Dendritic cell treated with granulocyte-macrophage colony-stimulating factor and Interleukin-4, amounts not matched to agents 40 ng/mL and 50 ng/mL, for 4 days (primary cell): ENCODE results near the gene DDX28.

Source experiments
- H3K27ac Mint-ChIP-seq: one replicate; pipeline ENCODE4 v1.8.0; 2022; ENCODE audit warnings: mild to moderate bottlenecking, mixed read lengths
- H3K27me3 Mint-ChIP-seq: one replicate; pipeline ENCODE4 v1.8.0; 2022; ENCODE audit warnings: mild to moderate bottlenecking, mixed read lengths
- H3K36me3 Mint-ChIP-seq: one replicate; pipeline ENCODE4 v1.8.0; 2022; ENCODE audit warnings: low read depth, mixed read lengths
- H3K4me1 Mint-ChIP-seq: one replicate; pipeline ENCODE4 v1.8.0; 2022; ENCODE audit warnings: low read depth, mixed read lengths
- H3K4me3 Mint-ChIP-seq: one replicate; pipeline ENCODE4 v1.8.0; 2022; ENCODE audit warnings: mild to moderate bottlenecking, moderate library complexity, mixed read lengths
- H3K9me3 Mint-ChIP-seq: one replicate; pipeline ENCODE4 v1.8.0; 2022; ENCODE audit warnings: mixed read lengths
- intact Hi-C: fragments of 100-400 bp; cut with micrococcal nuclease; formaldehyde crosslinking; loops from one replicate; pipeline ENCODE4 v1.15.0; 2022

DDX28 gene

GRCh38 chr16:68022728-68023537 is at the start of gene DDX28, which contains the start of gene DUS2:
DDX28 (minus strand) TSS chr16:68023232; CDS start chr16:68023202, 30 bp downstream.
DUS2 (plus strand) TSS chr16:68023284; CDS start chr16:68038024, 14,740 bp downstream.
- Mint-ChIP-seq H3K4me3 (peak within 1 kb of the TSS; percentile 90), H3K4me1 (peaks cover 27% of the 10 kb centered on the region)
- intact Hi-C loops: loop anchor here (1.0 to 2.0 kb wide), 2 partner anchors 22 to 30 kb away; no protein-coding TSS in a partner anchor

GRCh38 chr16:68072038-68072695 is 49.1 kb upstream of the DDX28 start:
- Mint-ChIP-seq H3K9me3 (no peaks in the 10 kb centered on the region), H3K4me1 (peaks cover 56% of the 10 kb centered on the region), H3K36me3 (peaks cover 92% of the 10 kb centered on the region), H3K4me3 (no peak overlapping the region), H3K27ac (no peak overlapping the region), H3K27me3 (no peaks in the 10 kb centered on the region)
- intact Hi-C loops: no loop called here

More at GRCh38 chr16:68022728-68023537, at the start of gene DDX28, which contains the start of gene DUS2:
- Mint-ChIP-seq H3K9me3 (no peaks in the 10 kb centered on the region), H3K27me3 (no peaks in the 10 kb centered on the region), H3K36me3 (peaks cover 56% of the 10 kb centered on the region), H3K27ac (peak within 1 kb of the TSS; percentile 92)

GRCh38 chr16:68071518-68071901 is 48.5 kb upstream of the DDX28 start:
- intact Hi-C loops: no loop called here
- Mint-ChIP-seq H3K4me3 (no peak overlapping the region), H3K27ac (no peak overlapping the region), H3K27me3 (no peaks in the 10 kb centered on the region), H3K9me3 (no peaks in the 10 kb centered on the region), H3K4me1 (peaks cover 52% of the 10 kb centered on the region), H3K36me3 (peaks cover 90% of the 10 kb centered on the region)

DNA sequence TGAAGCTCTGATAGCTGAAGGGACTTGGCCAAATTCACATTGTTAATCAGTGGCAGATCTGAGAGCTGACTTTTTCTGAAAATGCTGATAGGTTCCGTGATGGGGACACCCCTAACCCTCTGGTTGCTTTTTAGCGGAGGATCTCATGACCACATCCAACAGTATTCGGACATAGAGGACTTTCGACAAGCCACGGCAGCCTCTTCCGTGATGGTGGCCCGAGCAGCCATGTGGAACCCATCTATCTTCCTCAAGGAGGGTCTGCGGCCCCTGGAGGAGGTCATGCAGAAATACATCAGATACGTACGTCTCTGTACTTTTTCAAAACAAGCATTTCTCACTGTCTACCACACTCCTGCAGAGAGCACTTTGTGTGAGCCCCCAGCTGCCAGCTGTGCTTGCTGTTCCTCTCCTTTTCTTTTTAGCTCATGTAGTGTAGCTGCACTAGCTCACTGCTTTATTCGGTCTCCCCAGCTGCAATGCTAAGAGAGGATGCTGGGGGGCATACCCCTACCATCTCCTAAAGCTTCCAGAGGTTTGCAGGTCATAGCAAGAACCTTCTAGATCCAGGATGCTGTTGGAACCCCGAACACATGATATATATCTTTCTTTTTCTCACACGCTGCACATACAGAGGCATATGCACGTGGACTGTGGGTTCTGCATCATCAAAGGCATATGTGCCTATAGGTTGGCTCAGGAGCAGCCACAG is 47.9 kb upstream of the DDX28 start:
- intact Hi-C loops: no loop called here
- Mint-ChIP-seq H3K27ac (peak overlapping the region; percentile 55), H3K4me1 (peaks cover 47% of the 10 kb centered on the region), H3K4me3 (no peak overlapping the region), H3K36me3 (peaks cover 90% of the 10 kb centered on the region), H3K9me3 (no peaks in the 10 kb centered on the region), H3K27me3 (no peaks in the 10 kb centered on the region)

DNA sequence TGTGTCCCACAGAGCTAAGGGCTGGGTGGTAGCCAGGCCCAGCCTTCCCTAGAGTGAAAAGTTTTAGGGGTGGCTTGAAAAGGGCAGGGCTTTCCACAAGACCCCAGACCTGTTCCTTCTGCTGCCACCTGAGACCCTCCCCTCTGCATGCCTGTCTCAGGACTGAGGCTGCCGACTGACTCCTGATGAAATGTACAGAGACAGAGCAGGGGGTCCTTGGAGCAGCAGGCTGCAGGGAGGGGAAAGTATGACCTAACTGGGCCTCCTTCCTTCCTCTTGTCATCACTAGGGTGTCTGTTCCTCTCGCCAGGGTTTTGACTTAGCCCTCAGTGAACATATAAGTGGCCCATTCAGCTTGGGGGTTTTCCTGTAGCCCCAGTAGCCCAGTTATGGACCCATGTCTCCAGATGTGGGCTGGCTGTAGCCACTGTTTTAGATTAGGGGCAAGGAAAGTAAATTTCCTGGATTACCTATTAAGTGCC is 47.3 kb upstream of the DDX28 start:
- peaks cover 40% of the 10 kb centered on the region for H3K4me1 Mint-ChIP-seq
- peak overlapping the region; percentile 55 for H3K27ac Mint-ChIP-seq
- H3K36me3 Mint-ChIP-seq: peaks cover 90% of the 10 kb centered on the region
- H3K27me3 Mint-ChIP-seq: no peaks in the 10 kb centered on the region
- no peak overlapping the region for H3K4me3 Mint-ChIP-seq
- no peaks in the 10 kb centered on the region for H3K9me3 Mint-ChIP-seq
- intact Hi-C loops: no loop called here

DNA sequence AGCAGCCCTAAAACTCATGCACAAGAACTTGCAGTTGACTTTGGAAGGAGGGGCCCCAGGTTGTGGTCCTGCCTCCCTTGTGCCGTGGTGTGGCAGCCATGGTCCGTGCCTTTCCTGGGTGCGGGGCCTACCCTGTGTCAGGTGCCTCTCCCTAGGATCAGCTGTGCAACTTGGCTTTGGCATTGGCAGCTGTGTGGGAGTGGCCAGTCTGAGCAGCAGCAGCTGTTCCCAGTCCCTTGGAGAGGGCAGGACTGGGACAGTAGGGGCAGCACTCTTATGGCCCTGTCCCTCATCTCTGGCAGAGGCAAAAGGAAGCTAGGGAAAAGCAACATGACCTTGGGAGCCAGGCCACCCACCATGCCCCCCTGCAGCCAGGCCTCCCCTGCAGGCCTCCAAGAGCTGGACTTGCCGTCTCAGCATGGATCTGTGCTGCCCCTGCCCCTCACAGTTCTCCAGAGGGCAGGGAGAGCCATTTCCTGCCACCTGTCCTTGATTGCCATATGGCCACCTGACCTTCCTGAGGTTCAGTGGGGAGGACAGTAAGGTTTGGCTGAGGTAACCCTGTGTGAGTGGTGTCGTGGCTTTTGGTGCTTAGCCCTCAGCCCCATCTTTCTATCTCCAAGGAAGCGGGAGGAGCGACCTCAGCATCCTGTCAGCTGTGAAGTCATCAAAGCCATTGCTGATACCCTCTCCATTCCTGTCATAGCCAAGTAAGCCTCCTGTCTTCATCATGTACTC is 46.6 kb upstream of the DDX28 start:
- Mint-ChIP-seq H3K4me1 (peaks cover 39% of the 10 kb centered on the region), H3K27ac (peak overlapping the region; percentile 55), H3K9me3 (no peaks in the 10 kb centered on the region), H3K36me3 (peaks cover 88% of the 10 kb centered on the region), H3K27me3 (no peaks in the 10 kb centered on the region), H3K4me3 (no peak overlapping the region)
- intact Hi-C loops: loop anchor here (10.0 kb wide), 2 partner anchors 155 to 255 kb away; no protein-coding TSS in a partner anchor

GRCh38 chr16:68068926-68069325 is 45.9 kb upstream of the DDX28 start:
- Mint-ChIP-seq H3K36me3 (peaks cover 88% of the 10 kb centered on the region), H3K4me1 (peaks cover 39% of the 10 kb centered on the region), H3K9me3 (no peaks in the 10 kb centered on the region), H3K4me3 (no peak overlapping the region), H3K27ac (peak overlapping the region; percentile 42), H3K27me3 (no peaks in the 10 kb centered on the region)
- intact Hi-C loops: loop anchor here (10.0 kb wide), 2 partner anchors 156 to 254 kb away; no protein-coding TSS in a partner anchor

GRCh38 chr16:68066763-68067162 is 43.7 kb upstream of the DDX28 start:
- H3K36me3 Mint-ChIP-seq: peaks cover 80% of the 10 kb centered on the region
- peaks cover 29% of the 10 kb centered on the region for H3K4me1 Mint-ChIP-seq

GRCh38 chr16:68065716-68066305 is 42.8 kb upstream of the DDX28 start:
- peaks cover 80% of the 10 kb centered on the region for H3K36me3 Mint-ChIP-seq
- no peak overlapping the region for H3K4me3 Mint-ChIP-seq
- H3K27ac Mint-ChIP-seq: peak overlapping the region; percentile 59
- H3K9me3 Mint-ChIP-seq: no peaks in the 10 kb centered on the region
- no peaks in the 10 kb centered on the region for H3K27me3 Mint-ChIP-seq
- H3K4me1 Mint-ChIP-seq: peaks cover 39% of the 10 kb centered on the region
- intact Hi-C loops: loop anchor here (10.0 kb wide), 2 partner anchors 159 to 251 kb away; no protein-coding TSS in a partner anchor

More at GRCh38 chr16:68066763-68067162, 43.7 kb upstream of the DDX28 start:
- no peaks in the 10 kb centered on the region for H3K9me3 Mint-ChIP-seq
- H3K4me3 Mint-ChIP-seq: no peak overlapping the region
- H3K27me3 Mint-ChIP-seq: no peaks in the 10 kb centered on the region
- intact Hi-C loops: loop anchor here (10.0 kb wide), 2 partner anchors 158 to 252 kb away; no protein-coding TSS in a partner anchor
- no peak overlapping the region for H3K27ac Mint-ChIP-seq

- Mint-ChIP-seq H3K4me1 (peaks cover 40% of the 10 kb centered on the region), H3K9me3 (no peaks in the 10 kb centered on the region), H3K27me3 (no peaks in the 10 kb centered on the region), H3K36me3 (peaks cover 76% of the 10 kb centered on the region), H3K27ac (peak overlapping the region; percentile 59), H3K4me3 (no peak overlapping the region)
- intact Hi-C loops: loop anchor here (10.0 kb wide), 2 partner anchors 160 to 250 kb away; no protein-coding TSS in a partner anchor
These were observed 41.8 kb upstream of the DDX28 start for GRCh38 chr16:68064791-68065365.

GRCh38 chr16:68062910-68063393 is 39.9 kb upstream of the DDX28 start:
- H3K4me1 Mint-ChIP-seq: peaks cover 39% of the 10 kb centered on the region
- intact Hi-C loops: loop anchor here (10.0 kb wide), 2 partner anchors 162 to 248 kb away; no protein-coding TSS in a partner anchor
- H3K27ac Mint-ChIP-seq: no peak overlapping the region
- H3K9me3 Mint-ChIP-seq: no peaks in the 10 kb centered on the region
- H3K4me3 Mint-ChIP-seq: no peak overlapping the region
- H3K27me3 Mint-ChIP-seq: no peaks in the 10 kb centered on the region
- H3K36me3 Mint-ChIP-seq: peaks cover 78% of the 10 kb centered on the region

DNA sequence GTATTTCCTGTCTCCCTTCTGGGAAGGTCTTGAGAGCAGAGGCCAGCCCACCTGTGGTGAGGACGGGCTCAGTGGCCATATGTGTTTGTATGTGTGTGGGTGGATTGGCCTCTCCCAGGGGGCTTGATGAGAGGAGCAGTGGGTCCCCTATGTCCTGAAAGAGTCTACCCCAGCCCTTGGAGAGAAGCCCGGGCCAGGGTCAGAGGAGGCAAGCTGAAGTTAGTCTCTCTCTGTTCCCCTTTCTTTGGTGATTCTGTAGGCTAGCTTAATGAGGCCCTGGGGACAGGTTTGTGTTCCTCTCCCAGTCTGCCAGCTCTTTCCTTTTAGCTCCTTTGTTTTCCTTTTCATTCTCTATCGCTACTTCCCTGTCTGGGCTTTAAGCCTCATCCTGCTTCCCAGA is 38.4 kb upstream of the DDX28 start:
- Mint-ChIP-seq H3K4me1 (peaks cover 39% of the 10 kb centered on the region), H3K36me3 (peaks cover 80% of the 10 kb centered on the region), H3K4me3 (no peak overlapping the region), H3K27me3 (no peaks in the 10 kb centered on the region), H3K27ac (peak overlapping the region; percentile 82), H3K9me3 (no peaks in the 10 kb centered on the region)
- intact Hi-C loops: loop anchor here (10.0 kb wide), 2 partner anchors 163 to 247 kb away; no protein-coding TSS in a partner anchor
